Pulmonary artery endothelial cell (primary cell): ENCODE results near the gene C6orf136. TPM values are rescaled to one million over a fixed set of nuclear protein-coding genes. Genes with fewer than 3 reads are reported as not detected.

Experiments used
- DNase-seq: peaks from one replicate; pipeline ENCODE4 v3.0.0-alpha.2; 2011; ENCODE audit warnings: low read depth, low spot score
- total RNA-seq: library from RNA; depleted of rRNA; stranded (reverse); fragments of >200 nt; gene quantifications from 2 replicates; pipeline ENCODE4 v1.2.3, GENCODE V29; 2014

The C6orf136 gene
- total RNA-seq, 1 donor from 2014 or later, result 2.3 TPM

DNA sequence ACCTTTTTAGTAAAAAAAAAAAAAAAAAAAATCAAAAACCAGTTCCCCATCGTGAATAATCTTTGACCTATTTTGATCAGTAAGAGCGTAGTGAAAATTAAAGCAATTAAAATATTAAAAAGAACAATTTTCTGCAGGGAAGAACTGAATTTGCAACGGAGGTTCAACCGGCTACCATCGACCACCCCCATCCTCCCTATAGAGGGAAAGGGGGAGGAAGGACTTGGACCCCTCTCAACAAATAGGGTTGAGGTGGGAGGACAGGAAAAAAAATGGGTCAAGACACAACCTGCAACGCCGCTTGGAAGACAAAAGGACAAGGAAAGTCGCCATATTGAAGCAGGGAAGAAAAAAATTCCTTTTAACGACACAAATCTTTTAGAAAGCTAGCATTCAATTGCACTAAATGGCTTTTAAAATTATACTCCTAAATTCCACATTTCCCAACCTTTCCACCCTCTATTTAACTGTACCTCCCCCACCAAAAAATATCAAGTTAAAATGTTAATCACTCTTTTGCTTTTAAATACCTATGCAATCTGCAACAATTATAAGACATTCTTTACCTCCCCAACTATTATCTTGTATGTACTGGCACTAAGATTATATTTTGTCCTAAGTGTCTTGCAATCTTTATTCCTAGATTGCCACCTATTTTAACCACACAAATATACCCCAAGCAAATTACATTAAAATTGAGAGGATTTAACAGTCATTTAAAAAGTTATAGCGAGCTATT, 31.5 kb upstream of the C6orf136 start:
- DNase-seq, result peak; percentile 71

DNA sequence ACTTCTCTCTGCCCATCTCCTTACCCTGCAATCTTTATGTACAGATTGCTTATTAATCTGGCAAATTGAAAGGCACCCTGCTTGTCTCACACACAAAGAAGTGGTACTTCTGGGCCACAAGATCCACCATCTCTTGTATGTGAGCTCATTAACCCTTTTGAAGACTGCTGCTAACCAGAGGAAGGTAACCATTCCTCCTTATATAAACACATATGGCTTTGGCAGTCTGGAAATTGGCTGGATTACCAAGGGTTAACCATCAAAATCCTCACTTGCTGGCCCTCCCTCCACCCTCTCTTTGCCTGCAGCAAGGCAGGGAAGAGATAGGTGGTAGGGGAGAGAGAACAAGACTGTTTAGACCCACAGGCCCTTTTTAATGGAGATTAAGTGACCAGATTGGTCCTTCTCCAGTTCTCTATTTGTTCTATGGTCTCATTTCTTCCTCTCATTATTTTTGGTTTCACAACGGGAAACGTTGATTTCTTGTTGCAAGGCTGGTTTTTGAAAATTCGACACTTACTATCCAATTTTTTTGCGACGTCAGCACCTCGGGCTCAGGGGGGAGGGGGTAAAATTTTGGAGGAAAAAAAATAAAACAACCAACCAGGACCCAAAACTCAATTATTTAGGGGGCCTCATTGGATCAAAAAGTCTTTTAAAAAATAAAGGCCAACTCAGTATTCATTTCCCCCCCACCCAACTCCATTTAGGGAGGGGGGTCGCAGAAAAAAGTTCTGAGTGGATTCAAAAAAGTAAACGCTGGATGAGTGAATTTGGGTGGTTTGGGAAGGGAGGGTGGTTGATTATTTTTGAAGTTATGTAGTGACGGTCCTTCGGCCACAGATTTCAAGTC, 30.7 kb upstream of the C6orf136 start:
- DNase-seq, result no peak

DNA sequence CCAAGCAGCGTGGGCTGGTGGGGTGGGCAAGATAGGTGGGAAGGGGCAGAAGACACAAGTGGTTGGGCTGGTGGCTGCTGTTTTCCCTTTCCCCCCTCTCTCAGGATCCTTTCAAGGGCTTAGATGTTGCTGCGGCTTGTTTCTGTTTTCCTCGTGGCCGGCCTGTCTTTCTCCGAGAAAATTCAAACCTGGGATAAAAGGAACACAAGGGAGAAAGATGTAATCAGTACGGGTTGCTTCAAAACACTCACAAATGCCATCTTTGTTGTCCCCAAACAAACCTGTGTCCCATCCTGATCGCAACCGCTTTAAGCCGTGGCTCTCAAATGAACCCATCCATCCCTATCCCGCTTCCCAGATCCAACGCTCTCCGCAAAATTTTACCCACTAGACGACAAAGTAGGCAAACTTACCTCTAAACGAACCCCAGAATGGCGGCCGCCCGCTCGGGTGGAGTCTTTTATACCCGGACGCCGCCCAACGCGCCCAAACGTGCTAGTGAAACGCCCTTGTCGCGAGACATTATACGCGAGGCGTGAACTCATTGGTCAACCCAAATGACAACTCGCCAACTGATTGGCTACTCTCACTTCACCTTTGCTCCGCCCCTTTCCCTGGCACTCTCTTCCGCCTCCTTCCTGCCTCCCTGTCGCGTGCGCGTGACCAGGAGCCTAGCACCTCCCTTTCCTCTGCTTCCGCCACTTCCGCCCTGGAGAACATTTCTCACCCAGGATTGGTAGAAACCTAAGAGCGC, 29.9 kb upstream of the C6orf136 start, which contains the start of gene PPP1R10:
Gene PPP1R10, minus strand, starts transcription at position 433 of the 754 bp plus-strand sequence. CDS start 7,299 bp downstream, outside the sequence.
- peak; percentile 100 for DNase-seq

DNA sequence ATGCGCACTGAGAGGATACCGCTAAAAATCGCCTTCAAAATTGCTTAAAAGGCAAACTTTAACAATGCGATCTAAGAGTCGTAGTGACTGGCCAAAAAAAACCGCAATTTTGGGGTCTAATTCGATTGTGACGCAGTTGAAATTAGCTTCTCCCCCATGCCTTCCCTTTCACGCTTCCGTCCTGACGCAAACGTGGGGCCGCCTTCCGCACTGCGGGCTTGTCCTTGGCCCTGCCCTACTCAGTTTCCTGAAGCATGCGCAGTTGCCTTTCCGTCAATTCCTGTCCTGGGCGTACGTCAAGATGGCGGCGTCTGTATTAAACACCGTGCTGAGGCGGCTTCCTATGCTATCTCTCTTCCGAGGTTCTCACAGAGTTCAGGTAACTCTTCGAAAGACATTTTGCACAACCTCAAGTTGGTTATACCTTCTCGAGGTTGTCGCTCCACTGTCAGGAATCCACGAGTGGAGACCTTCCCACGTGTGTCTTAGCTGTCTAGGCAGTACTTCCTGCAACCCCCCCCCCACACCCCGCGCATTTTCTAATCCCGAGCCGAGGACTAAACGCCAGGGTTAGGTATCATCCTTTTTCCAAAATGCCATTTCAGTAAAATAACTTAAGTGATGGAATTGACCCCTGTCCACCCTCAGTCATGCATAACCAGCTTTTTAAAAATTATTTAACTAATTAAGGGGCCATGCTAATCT, 29.2 kb upstream of the C6orf136 start, which contains the start of gene MRPS18B:
Gene MRPS18B, plus strand, starts transcription at position 276 of the 705 bp plus-strand sequence. Its CDS starts 26 bp downstream, at position 302.
- DNase-seq, result peak; percentile 93

DNA sequence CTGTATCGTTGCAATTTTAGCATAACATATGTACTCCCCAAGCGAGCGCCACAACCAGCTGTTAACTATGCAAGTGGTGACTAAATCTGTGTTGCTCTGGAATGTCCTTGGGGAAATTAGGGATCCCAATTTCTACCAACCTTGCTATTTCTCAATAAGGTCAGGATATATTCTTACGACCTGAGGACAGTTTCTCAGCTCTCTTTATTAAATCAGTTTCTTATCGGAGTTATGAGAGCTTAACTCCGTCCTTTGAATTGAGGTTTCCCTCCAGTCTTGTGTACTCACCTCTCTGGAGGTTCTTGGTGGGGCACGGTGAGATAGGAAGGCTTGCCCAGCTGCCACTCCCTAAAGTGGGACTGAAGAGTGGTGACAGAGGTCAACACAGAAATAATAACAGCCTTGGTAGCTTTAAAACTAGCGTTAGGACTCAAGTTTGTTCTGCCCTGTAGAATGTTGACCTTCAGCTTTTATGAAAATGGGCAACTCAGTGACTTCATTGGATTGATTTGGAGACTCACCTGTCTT, 28.6 kb upstream of the C6orf136 start:
- DNase-seq, result no peak

DNA sequence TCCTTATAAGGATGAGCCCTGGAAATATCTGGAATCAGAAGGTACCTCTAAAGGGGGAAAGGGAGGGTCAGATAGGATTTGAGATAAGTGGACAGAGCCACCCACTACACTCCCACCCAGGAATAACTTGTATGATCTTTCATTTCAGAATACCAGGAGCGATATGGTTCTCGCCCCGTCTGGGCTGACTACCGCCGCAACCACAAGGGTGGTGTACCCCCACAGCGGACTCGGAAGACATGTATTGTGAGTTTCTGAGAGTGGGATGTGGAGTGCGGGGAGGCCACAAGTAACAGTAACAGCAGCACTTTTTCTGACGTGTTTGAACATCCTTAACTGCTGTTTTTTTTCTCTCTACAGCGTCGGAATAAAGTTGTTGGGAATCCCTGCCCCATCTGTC, 27.4 kb upstream of the C6orf136 start:
- no peak for DNase-seq

DNA sequence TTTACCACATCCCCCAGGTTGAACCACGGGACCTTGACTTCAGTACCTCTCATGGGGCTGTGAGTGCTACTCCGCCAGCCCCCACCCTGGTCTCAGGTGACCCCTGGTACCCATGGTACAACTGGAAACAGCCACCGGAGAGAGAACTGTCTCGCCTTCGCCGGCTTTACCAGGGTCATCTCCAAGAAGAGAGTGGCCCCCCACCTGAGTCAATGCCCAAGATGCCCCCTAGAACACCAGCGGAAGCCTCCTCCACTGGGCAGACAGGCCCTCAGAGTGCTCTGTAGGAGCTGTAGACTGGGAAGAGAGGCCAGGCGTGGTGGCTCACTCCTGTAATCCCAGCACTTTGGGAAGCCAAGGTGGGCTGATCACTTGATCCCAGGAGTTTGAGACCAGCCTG, 21.4 kb upstream of the C6orf136 start:
- no peak for DNase-seq

DNA sequence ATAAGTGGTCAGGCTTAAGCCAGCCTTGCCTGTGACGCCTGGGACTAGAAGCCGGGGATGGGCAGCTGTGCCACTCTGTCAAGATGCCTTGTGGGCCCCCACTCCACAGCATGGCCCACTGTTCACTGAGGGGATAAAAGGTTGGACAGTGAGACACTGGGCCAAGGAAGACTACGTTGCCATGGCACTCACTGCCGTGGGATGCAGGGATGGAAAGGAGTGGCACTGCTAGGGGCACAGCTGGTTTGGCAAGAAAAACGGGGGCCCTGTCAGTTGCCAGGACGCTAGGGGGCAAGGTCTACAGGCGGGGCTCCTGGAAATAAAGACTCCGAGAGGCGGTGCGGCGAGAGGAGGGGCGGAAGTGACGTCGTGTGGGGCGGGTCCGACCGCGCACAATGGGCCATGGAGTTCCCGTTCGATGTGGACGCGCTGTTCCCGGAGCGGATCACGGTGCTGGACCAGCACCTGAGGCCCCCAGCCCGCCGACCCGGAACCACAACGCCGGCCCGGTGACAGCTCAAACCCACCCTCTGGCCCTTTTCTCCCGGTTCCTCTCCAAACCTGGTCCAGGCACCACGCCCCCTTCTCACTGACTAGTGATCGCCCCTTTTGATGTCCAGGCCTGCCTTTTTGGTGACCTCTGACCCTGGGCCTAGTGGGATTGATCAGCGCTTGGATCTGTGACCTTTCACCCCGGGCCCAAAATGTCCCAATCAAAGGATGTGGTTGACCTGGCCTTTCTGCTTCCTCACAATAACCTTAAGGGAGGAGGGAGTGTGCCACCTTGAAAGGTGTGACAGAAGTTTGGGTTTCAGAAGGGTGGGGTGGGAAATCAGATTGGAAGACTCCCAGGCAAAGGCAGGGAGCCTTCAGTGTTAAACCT, 20.2 kb upstream of the C6orf136 start, which contains the start of gene ATAT1:
Gene ATAT1, plus strand, starts transcription at position 391 of the 883 bp plus-strand sequence.
- DNase-seq, result peak; percentile 58

DNA sequence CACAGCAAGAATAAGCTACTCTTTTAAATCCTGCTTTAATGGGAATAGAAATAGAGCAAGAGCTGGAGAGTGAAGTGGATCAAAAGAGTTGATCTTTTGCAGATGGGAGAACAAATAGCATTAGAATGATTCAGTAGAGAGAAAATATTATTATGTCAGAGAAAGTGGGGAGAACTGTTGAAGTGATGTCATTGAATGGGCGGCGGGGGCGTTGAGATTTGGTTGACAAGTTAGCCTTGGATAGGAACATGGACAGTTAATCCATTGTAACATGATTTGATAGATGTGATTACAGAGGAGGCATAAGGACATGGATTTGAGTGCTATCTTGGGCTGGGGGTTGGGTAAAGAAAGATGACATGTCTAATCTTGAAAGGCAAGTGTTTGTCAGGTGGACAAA, 11.1 kb upstream of the C6orf136 start:
- DNase-seq, result no peak

DNA sequence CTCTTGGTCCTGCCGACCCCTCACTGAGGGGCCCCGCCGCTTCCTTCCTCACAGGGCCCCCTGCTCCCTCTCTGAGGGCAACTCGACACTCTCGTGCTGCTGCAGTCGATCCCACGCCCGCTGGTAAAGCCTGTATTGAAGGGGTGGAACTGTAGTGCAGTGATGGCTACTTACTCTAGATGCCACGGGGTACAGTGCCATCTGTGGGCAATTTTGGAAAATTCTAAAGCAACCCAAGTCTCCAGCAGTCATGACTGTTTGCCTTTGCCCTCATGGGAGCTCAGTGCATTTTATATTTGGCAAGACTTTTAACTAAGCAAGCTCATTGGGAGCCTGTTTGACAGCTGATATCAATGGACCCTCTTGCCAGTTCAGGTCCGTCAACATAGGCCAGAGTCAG, 6.5 kb upstream of the C6orf136 start:
- DNase-seq, result no peak

DNA sequence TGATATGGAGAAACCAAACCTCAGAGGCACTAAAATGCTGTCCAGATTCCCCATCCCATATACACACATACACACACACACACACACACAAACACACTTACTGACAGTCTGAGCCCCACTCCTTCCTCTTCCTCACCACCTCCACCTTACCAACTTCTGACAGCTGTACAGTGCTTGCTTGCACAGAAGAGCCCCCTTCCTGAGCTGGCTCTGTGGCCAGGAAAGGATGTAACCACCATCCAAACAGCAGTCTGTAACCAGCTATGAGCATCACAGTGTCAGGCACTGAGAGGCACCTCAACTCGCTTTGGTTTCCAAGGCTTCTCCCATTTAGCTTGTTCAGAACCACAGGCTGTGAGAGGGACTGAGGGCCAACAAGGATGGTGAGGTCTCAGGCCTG, 5.9 kb upstream of the C6orf136 start:
- no peak for DNase-seq

DNA sequence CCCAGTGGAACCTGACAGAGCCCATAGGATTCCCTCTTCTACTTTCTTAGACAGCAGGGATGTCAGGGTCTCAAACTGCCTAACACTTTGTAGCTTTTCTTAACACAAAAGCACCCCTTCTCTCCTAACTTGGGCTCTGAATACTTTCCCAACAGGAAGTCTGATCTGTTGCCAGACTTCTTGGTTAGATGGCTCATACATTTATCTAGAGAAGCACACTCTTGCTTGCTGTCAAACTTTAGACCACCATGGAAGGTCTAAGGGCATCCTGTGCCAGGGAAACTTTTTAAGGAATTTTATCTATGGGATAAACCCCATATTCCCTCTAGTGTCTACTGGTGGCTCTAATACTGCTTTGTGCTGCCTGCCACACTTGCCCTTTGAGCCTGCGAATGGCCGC, 3.3 kb upstream of the C6orf136 start:
- no peak for DNase-seq

DNA sequence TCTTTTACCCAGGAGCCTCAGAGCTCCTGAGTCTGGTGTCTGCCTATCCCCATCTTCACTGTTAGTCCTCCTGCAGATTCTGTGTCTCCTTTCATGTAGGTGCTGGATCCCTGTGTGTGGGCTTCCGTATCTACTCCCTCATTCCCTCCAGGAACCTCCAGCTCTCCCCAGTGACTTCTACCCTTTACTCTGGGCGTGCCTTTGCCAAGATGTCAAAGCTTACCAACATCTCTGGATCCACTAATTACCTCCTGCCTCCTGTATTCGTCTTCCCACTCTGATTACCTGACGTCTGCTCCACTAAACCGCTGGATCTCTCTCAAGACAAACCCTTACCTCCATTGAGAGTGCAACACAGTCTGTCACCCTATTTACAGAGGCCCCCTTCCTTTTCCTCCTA, 2.2 kb upstream of the C6orf136 start:
- DNase-seq, result no peak

DNA sequence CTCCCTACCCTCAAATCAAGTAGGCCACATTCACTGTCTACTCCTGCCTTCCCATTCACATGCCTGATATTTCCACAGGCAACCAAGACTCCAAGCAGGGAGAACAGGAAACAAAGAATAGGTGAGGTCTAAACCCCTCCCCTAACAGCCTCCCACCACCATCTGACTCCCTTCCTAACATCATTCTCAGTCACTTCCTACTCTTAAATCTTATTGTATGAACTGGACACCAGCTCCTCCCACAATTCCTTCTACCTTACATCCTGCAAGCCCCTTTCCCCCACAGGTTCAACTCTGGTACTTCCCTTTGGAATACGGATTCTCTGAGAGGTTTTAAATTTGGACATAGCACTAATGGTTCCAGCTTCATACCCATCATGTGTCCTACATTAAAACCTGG, 944 bp upstream of the C6orf136 start:
- no peak for DNase-seq

DNA sequence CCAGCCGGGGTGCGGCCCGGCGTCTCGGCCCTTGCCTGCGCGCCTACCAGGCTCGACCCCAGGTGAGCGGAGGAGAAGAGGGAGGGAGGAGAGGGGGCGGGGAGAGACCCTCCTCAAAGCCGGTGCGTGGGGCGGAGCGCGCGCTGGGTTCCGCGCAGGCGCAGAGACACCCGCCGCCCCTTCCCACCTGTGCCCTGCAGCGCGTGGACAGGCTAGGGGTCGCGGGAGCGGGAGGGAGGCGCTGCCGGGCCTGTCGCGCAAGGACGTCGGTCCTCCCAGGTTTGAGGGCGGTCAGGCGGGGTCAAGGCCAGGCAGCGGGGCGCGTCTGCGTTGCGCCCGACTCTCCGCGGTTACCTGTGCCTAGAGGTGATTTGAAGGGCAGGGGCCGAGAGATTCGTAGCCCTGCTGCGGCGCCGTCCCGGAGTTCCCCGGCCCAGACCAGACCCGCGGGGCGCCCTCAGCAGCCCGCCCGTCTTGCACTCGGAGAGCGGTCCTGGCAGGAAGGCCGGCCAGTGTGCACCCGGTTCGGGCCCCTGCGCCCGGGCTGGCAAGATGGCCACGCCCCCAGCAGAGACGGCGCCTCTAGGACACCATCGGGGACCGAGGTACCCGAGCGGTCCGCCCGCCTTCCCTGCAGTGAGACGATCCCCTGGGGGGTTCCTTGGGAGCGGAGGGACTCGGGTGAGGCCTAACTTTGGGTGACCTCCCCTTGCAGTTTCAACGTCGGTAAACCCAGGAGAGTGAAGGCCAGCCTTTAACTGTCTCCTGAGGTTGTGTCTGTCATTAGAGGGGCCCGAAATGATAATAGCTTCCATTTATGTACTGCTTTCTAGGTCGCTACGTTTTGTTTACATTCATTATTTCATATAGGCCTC, 546 bp downstream of the C6orf136 start:
- no peak for DNase-seq

DNA sequence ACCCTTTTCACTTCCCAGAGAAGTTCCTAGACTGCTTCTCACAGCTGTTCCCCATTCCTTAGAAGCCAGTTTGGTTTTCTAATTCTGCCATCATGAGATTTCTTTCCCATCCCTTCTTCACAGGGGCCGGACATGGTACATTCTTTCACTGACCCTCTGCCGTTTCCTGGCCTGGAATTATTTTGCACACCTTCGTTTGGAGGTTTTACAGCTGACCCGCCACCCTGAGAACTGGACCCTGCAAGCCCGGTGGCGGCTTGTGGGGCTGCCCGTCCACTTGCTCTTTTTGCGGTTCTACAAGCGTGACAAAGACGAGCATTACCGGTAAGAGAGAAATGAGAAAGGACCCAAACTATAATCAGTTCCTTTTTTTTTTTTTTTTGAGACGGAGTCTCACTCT, 4.2 kb downstream of the C6orf136 start:
- no peak for DNase-seq

DNA sequence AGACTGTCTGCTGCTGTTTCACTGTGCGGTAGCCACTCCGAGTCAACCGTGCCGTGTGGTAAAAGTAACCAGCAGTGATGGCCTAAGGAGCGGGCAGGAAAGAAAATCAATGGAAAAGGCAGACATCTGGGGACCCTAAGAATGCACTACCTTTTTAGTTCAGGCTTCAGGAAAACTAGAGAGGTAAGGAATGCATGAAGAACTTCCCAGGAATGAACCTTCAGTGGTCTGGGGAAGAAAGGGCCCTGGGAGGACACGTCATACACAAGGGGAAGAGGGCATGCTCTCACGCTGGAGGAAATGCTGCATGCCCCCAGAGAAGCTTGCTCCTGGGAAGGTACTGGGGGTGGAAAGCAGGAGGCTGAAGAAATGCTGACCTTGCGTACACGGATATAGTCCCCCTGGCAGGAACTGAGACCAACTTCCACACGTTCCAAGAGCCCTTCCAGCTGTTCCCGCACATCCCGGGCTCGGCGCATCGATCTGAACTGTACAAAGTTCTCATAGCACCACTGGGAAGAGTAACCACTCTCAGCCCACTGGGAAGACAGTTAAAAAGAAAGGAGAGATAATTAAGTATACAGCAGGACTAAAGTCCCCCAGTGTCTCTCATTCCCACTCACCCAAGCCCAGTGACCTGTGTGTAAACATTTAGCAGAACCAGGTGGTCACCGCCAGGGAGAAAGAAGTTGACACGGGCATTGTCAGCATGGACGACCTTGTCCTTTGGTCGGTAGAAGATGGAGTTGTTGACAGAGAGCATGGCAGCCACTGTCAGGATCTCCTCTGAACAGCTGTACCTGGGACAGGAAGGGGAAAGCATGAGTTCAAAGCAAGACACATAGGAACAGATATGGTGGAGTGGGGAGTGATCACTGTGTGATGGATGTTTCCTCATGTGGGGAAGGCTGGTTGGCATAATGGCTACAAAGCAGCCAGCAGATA, 8.1 kb downstream of the C6orf136 start:
- DNase-seq, result no peak

DNA sequence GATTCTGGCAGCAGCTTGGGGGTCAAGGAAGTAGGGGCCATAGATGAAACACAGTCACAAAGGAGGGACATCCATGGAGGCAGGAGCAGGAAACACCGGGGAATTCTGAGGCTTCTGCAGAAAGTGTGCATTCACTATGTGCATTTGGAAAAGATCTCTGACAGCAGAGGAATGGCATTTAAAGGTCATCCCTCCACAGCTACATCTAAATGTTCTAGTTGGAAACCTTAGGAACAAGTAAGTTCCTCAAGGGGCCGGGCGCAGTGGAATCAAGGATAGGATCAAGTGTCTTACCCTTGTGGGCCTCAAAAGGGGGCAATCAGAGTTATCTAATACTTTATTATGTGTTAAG, 8.8 kb downstream of the C6orf136 start:
- no peak for DNase-seq
